Mononuclear cell (primary cell): ENCODE results near the gene RIMBP2. TPM values are rescaled to one million over a fixed set of nuclear protein-coding genes. Genes with fewer than 3 reads are reported as not detected.

ENCODE experiments used
- H3K27me3 ChIP-seq: 2 replicates; pipeline ENCODE4 v1.6.0; 2011; ENCODE audit warnings: low read length, control low read depth; ENCODE audit not compliant: insufficient read depth
- H3K4me1 ChIP-seq: 2 replicates; pipeline ENCODE4 v1.5.1; 2011; ENCODE audit warnings: mild to moderate bottlenecking, low read length, control low read depth; ENCODE audit not compliant: insufficient read depth
- H3K4me3 ChIP-seq: 2 replicates; pipeline ENCODE4 v1.5.1; 2011; ENCODE audit warnings: mild to moderate bottlenecking, low read length, moderate library complexity
- H3K9me3 ChIP-seq: 2 replicates; pipeline ENCODE4 v1.5.1; 2011; ENCODE audit warnings: low read depth, mild to moderate bottlenecking, control low read depth, low read length
- total RNA-seq: library from RNA; depleted of rRNA; stranded (reverse); fragments of >200 nt; gene quantifications from one replicate; pipeline ENCODE4 v1.2.3, GENCODE V29; 2012

Gene RIMBP2
- total RNA-seq, 1 donor = not detected

GRCh38 chr12:130444986-130445385, 271.1 kb downstream of the RIMBP2 start:
- Histone ChIP-seq H3K27me3 (no peaks in the 10 kb centered on the region), H3K4me1 (no peaks in the 10 kb centered on the region), H3K9me3 (no peaks in the 10 kb centered on the region), H3K4me3 (no peak overlapping the region)

- Histone ChIP-seq H3K4me3 (no peak overlapping the region), H3K27me3 (no peaks in the 10 kb centered on the region), H3K4me1 (no peaks in the 10 kb centered on the region), H3K9me3 (no peaks in the 10 kb centered on the region)
Observed at GRCh38 chr12:130444061-130444460, 272.0 kb downstream of the RIMBP2 start.

GRCh38 chr12:130441771-130442760, 274.0 kb downstream of the RIMBP2 start:
- Histone ChIP-seq H3K4me1 (no peaks in the 10 kb centered on the region), H3K4me3 (no peak overlapping the region), H3K9me3 (no peaks in the 10 kb centered on the region), H3K27me3 (no peaks in the 10 kb centered on the region)

- no peaks in the 10 kb centered on the region for H3K9me3 ChIP-seq
- no peak overlapping the region for H3K4me3 ChIP-seq
- no peaks in the 10 kb centered on the region for H3K27me3 ChIP-seq
- H3K4me1 ChIP-seq = no peaks in the 10 kb centered on the region
Observed at GRCh38 chr12:130440411-130441080, 275.6 kb downstream of the RIMBP2 start.

- H3K4me1 ChIP-seq = no peaks in the 10 kb centered on the region
- H3K4me3 ChIP-seq = no peak overlapping the region
- H3K27me3 ChIP-seq = no peaks in the 10 kb centered on the region
- H3K9me3 ChIP-seq = no peaks in the 10 kb centered on the region
Observed at GRCh38 chr12:130439250-130439649, 276.8 kb downstream of the RIMBP2 start.

GRCh38 chr12:130438711-130439110, 277.4 kb downstream of the RIMBP2 start:
- Histone ChIP-seq H3K27me3 (no peaks in the 10 kb centered on the region), H3K4me3 (no peak overlapping the region), H3K9me3 (no peaks in the 10 kb centered on the region), H3K4me1 (no peaks in the 10 kb centered on the region)

GRCh38 chr12:130438243-130438620, 277.9 kb downstream of the RIMBP2 start:
- no peaks in the 10 kb centered on the region for H3K27me3 ChIP-seq
- H3K9me3 ChIP-seq = no peaks in the 10 kb centered on the region
- H3K4me1 ChIP-seq = no peaks in the 10 kb centered on the region
- no peak overlapping the region for H3K4me3 ChIP-seq

GRCh38 chr12:130437555-130438242, 278.4 kb downstream of the RIMBP2 start:
- no peaks in the 10 kb centered on the region for H3K9me3 ChIP-seq
- no peaks in the 10 kb centered on the region for H3K27me3 ChIP-seq
- no peaks in the 10 kb centered on the region for H3K4me1 ChIP-seq
- H3K4me3 ChIP-seq = no peak overlapping the region

- H3K4me3 ChIP-seq = no peak overlapping the region
- H3K9me3 ChIP-seq = no peaks in the 10 kb centered on the region
- H3K27me3 ChIP-seq = no peaks in the 10 kb centered on the region
- no peaks in the 10 kb centered on the region for H3K4me1 ChIP-seq
Observed at GRCh38 chr12:130436741-130437501, 279.2 kb downstream of the RIMBP2 start.

- Histone ChIP-seq H3K27me3 (no peaks in the 10 kb centered on the region), H3K4me3 (no peak overlapping the region), H3K4me1 (no peaks in the 10 kb centered on the region), H3K9me3 (no peaks in the 10 kb centered on the region)
Observed at GRCh38 chr12:130435826-130436225, 280.3 kb downstream of the RIMBP2 start.

- no peak overlapping the region for H3K4me3 ChIP-seq
- no peaks in the 10 kb centered on the region for H3K9me3 ChIP-seq
- H3K27me3 ChIP-seq = no peaks in the 10 kb centered on the region
- H3K4me1 ChIP-seq = no peaks in the 10 kb centered on the region
Observed at GRCh38 chr12:130435331-130435730, 280.8 kb downstream of the RIMBP2 start.

GRCh38 chr12:130434560-130434959, 281.5 kb downstream of the RIMBP2 start:
- H3K27me3 ChIP-seq = no peaks in the 10 kb centered on the region
- no peaks in the 10 kb centered on the region for H3K9me3 ChIP-seq
- no peaks in the 10 kb centered on the region for H3K4me1 ChIP-seq
- no peak overlapping the region for H3K4me3 ChIP-seq

GRCh38 chr12:130433834-130434233, 282.3 kb downstream of the RIMBP2 start:
- H3K9me3 ChIP-seq = no peaks in the 10 kb centered on the region
- no peaks in the 10 kb centered on the region for H3K27me3 ChIP-seq
- no peak overlapping the region for H3K4me3 ChIP-seq
- no peaks in the 10 kb centered on the region for H3K4me1 ChIP-seq

GRCh38 chr12:130433411-130433810, 282.7 kb downstream of the RIMBP2 start:
- Histone ChIP-seq H3K27me3 (no peaks in the 10 kb centered on the region), H3K9me3 (no peaks in the 10 kb centered on the region), H3K4me3 (no peak overlapping the region), H3K4me1 (no peaks in the 10 kb centered on the region)
